ENCODE data around the gene SLC1A7.

Gene SLC1A7

DNA sequence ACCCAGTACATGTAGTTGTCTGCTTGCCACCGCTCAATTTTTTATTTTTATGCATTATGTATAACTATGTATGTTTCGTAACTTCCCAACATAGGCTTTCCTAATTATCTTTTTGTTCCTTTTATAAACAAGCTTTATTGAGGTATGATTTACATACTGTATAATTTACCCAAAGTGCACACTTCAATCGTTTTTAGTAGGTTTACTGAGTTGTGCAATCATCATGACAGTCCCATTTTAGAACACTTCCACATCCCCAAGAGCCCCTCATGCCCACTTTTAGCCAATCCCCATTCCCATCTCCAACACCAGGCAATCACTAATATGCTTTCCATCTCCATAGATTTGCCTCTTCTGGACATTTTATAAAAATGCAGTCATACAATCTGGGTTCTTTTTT is 14.3 kb upstream of the SLC1A7 start:
- no peak overlapping the region for H3K4me3 ChIP-seq (ENCODE audit: low read length)
- no peaks in the 10 kb centered on the region for H3K27me3 ChIP-seq (ENCODE audit: control insufficient read depth, insufficient read depth, low read length)
- H3K4me2 ChIP-seq (ENCODE audit: low read length), result no peak overlapping the region
- H3K36me3 ChIP-seq (ENCODE audit: insufficient read depth, low read length), result no peaks in the 10 kb centered on the region
- H3K9ac ChIP-seq (ENCODE audit: low read depth, low read length), result no peak overlapping the region
- no peaks in the 10 kb centered on the region for H3K4me1 ChIP-seq (ENCODE audit: control insufficient read depth, insufficient read depth, low read length)
- H3K9me3 ChIP-seq (replicated peaks; ENCODE audit: low read length), result no peaks in the 10 kb centered on the region

DNA sequence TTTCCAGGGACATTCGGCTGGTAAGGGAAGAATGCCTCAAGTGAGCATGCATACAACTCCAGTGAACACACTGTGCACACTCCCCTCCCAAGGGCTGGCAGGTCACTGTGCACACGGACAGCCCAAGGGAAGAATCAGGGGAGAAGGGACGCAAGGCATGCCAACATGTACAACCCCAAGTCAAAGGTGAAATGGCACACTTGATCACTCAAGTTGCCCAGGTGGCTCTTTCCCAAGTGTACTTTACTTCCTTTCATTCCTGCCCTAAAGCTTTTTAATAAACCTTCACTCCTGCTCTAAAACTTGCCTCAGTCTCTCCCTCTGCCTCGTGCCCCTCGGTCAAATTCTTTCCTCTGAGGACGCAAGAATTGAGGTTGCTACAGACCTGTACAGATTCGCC is 13.5 kb upstream of the SLC1A7 start:
- no peaks in the 10 kb centered on the region for H3K9me3 ChIP-seq (replicated peaks; ENCODE audit: low read length)
- no peak overlapping the region for H3K4me3 ChIP-seq (ENCODE audit: low read length)
- no peaks in the 10 kb centered on the region for H3K36me3 ChIP-seq (ENCODE audit: insufficient read depth, low read length)
- H3K4me1 ChIP-seq (ENCODE audit: control insufficient read depth, insufficient read depth, low read length), result no peaks in the 10 kb centered on the region
- no peaks in the 10 kb centered on the region for H3K27me3 ChIP-seq (ENCODE audit: control insufficient read depth, insufficient read depth, low read length)
- H3K9ac ChIP-seq (ENCODE audit: low read depth, low read length), result no peak overlapping the region
- H3K4me2 ChIP-seq (ENCODE audit: low read length), result no peak overlapping the region

DNA sequence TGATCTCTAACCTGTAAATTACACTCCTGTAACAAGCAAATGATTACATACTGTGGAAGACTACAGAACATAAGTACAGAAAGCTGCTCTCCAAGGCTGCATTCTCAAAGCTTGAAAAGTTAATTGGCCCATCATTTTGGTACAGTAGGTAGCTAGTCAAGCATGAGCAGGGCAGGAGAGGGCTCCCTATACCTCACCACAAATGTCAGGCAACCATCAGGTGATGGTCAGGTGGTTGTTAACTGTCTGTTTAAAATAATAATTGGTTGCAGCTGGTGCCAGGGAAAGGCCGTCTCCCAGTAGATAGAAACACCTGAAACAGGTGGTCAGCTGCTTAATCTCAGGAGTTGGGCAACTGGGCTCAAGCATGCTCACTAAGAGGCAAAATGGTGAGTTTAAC is 13.1 kb upstream of the SLC1A7 start:
- H3K4me2 ChIP-seq (ENCODE audit: low read length), result no peak overlapping the region
- no peak overlapping the region for H3K9ac ChIP-seq (ENCODE audit: low read depth, low read length)
- H3K9me3 ChIP-seq (replicated peaks; ENCODE audit: low read length), result no peaks in the 10 kb centered on the region
- no peaks in the 10 kb centered on the region for H3K4me1 ChIP-seq (ENCODE audit: control insufficient read depth, insufficient read depth, low read length)
- no peak overlapping the region for H3K4me3 ChIP-seq (ENCODE audit: low read length)
- H3K36me3 ChIP-seq (ENCODE audit: insufficient read depth, low read length), result no peaks in the 10 kb centered on the region
- no peaks in the 10 kb centered on the region for H3K27me3 ChIP-seq (ENCODE audit: control insufficient read depth, insufficient read depth, low read length)

DNA sequence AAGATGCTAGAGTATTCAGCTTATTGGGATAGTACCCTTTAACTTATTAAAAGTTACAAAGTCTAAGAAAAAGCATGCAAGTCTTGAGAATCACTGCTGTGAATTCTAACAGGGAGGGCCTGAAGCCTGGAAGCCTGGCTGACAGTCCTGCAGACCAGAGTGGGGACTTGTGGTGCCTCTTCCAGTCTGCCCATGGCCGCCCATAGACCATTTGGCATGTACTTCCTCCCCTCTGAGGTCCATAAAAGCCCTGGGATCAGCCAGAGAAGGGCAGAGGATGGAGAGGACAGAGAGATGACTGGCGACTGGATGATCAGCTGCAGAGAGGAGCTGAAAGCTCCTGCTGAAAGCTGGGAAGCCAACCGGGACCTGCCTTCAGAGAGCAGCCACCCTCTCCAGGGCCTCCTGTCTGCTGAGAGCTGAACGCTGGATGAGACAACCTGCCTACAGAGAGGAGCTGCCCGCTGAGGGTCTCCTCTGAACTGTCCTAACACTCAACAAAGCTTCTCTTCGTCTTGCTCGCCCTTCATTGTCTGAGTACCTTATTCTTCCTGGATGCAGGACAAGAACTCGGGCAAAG is 12.5 kb upstream of the SLC1A7 start:
- no peak overlapping the region for H3K4me2 ChIP-seq (ENCODE audit: low read length)
- H3K4me1 ChIP-seq (ENCODE audit: control insufficient read depth, insufficient read depth, low read length), result no peaks in the 10 kb centered on the region

DNA sequence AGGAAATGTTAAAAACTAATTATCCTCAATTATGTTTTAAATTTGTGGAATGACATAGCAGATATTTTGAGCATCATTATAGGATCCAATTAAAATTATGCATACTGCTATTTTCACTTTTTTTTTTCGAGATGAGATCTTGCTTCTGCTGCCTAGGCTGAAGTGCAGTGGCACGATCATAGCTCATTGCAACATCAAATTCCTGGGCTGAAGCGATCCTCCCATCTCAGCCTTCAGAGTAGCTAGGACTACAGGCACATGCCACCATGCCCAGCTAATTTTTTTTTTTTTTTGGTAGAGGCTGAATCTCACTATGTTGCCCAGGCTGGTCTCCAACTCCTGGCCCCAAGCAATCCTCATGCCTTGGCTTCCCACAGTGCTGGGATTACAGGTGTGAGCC is 11.3 kb upstream of the SLC1A7 start:
- H3K9ac ChIP-seq (ENCODE audit: low read depth, low read length), result no peak overlapping the region
- no peaks in the 10 kb centered on the region for H3K27me3 ChIP-seq (ENCODE audit: control insufficient read depth, insufficient read depth, low read length)

More for the DNA sequence above, 12.5 kb upstream of the SLC1A7 start:
- no peak overlapping the region for H3K9ac ChIP-seq (ENCODE audit: low read depth, low read length)
- H3K27me3 ChIP-seq (ENCODE audit: control insufficient read depth, insufficient read depth, low read length), result no peaks in the 10 kb centered on the region
- no peaks in the 10 kb centered on the region for H3K9me3 ChIP-seq (replicated peaks; ENCODE audit: low read length)
- H3K4me3 ChIP-seq (ENCODE audit: low read length), result no peak overlapping the region
- no peaks in the 10 kb centered on the region for H3K36me3 ChIP-seq (ENCODE audit: insufficient read depth, low read length)

DNA sequence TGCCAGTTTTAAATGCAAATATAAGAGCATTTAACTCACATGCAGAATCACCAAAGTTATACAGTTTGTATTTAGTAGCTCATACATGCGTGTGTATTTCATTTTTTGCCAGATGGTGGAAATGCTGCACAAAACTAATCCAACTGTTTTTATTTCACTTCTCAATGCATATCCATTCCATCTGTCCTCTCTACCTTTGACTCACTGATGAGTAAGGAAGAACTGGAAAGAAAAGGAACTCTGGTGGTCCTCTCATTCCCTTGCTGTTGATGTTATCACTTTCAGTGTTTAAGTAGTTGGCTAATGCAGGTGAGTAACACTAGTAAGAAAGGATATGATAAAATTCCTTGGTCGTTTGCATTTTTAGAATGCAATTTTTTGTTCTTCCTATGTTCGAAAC is 5.7 kb upstream of the SLC1A7 start:
- no peak overlapping the region for H3K4me3 ChIP-seq (ENCODE audit: low read length)

More for the DNA sequence above, 11.3 kb upstream of the SLC1A7 start:
- no peaks in the 10 kb centered on the region for H3K4me1 ChIP-seq (ENCODE audit: control insufficient read depth, insufficient read depth, low read length)
- no peaks in the 10 kb centered on the region for H3K36me3 ChIP-seq (ENCODE audit: insufficient read depth, low read length)
- no peaks in the 10 kb centered on the region for H3K9me3 ChIP-seq (replicated peaks; ENCODE audit: low read length)
- no peak overlapping the region for H3K4me2 ChIP-seq (ENCODE audit: low read length)
- H3K4me3 ChIP-seq (ENCODE audit: low read length), result no peak overlapping the region

DNA sequence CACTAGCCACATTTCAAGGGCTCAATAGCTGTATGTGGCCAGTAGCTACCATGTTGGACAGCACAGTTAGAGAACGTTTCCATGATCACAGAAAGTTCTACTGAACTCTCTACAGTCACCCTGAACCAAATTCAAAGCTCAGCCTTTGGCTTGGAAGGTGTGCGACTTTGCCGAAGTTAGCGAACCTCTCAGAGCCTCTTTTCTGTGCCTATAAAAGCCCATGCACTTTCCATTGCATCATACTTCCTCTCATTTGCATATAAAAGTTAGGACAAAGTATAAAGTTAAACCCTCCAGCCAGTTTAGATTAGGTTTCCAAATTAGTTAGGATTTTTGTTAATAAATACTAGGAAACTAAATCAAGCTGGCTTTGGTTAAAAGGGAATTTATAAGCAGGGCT is 4.7 kb upstream of the SLC1A7 start:
- H3K9ac ChIP-seq (ENCODE audit: low read depth, low read length), result no peak overlapping the region
- no peaks in the 10 kb centered on the region for H3K9me3 ChIP-seq (replicated peaks; ENCODE audit: low read length)
- peaks cover 28% of the 10 kb centered on the region for H3K4me1 ChIP-seq (ENCODE audit: control insufficient read depth, insufficient read depth, low read length)
- H3K27me3 ChIP-seq (ENCODE audit: control insufficient read depth, insufficient read depth, low read length), result no peaks in the 10 kb centered on the region
- no peak overlapping the region for H3K4me3 ChIP-seq (ENCODE audit: low read length)
- no peak overlapping the region for H3K4me2 ChIP-seq (ENCODE audit: low read length)
- H3K36me3 ChIP-seq (ENCODE audit: insufficient read depth, low read length), result no peaks in the 10 kb centered on the region

More for the DNA sequence above, 5.7 kb upstream of the SLC1A7 start:
- Histone ChIP-seq H3K4me1 (ENCODE audit: control insufficient read depth, insufficient read depth, low read length) (peaks cover 28% of the 10 kb centered on the region), H3K36me3 (ENCODE audit: insufficient read depth, low read length) (no peaks in the 10 kb centered on the region), H3K27me3 (ENCODE audit: control insufficient read depth, insufficient read depth, low read length) (no peaks in the 10 kb centered on the region), H3K9me3 (replicated peaks; ENCODE audit: low read length) (no peaks in the 10 kb centered on the region), H3K4me2 (ENCODE audit: low read length) (no peak overlapping the region), H3K9ac (ENCODE audit: low read depth, low read length) (no peak overlapping the region)

DNA sequence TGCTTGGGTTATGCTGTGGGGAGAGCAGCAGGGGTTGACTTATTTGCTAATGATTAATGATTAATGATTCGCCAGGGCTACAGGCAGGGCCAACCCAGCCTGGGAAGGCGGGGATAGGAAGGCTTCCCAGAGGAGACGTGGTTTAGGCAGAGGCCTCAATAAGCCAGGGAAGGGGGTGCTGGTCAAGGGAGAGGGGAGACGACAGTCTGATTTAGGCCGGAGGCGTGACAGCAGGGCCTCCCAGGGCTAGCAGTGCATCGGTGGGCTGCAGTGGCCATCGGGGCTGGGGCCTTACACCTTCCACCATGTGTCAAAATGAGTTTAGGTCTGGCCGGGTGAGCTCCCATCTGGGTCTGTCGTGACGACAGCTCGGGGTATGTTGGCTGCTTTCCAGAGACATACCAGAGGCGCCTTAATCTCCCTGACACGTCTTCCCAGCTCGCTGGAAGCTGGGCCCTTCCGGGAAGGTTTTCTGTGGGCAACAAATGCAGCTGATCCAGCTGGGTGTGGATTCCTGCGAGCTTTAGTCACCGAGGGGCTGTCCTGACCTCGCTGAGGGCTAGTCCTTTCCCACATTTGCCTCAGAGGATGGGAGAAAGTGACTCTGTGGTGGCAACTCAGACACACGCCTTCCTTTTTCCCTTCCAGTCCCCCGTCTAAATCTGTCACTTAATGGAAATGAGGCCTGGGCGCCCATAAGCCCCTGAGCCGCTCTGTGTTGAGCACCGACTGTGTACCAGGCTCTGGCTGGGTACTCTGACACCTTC is 3.7 kb upstream of the SLC1A7 start:
- Histone ChIP-seq H3K4me3 (ENCODE audit: low read length) (peak overlapping the region; percentile 38), H3K9me3 (replicated peaks; ENCODE audit: low read length) (no peaks in the 10 kb centered on the region), H3K27me3 (ENCODE audit: control insufficient read depth, insufficient read depth, low read length) (no peaks in the 10 kb centered on the region), H3K36me3 (ENCODE audit: insufficient read depth, low read length) (no peaks in the 10 kb centered on the region), H3K4me1 (ENCODE audit: control insufficient read depth, insufficient read depth, low read length) (peaks cover 28% of the 10 kb centered on the region), H3K4me2 (ENCODE audit: low read length) (peak overlapping the region; percentile 71), H3K9ac (ENCODE audit: low read depth, low read length) (peak overlapping the region; percentile 72)

DNA sequence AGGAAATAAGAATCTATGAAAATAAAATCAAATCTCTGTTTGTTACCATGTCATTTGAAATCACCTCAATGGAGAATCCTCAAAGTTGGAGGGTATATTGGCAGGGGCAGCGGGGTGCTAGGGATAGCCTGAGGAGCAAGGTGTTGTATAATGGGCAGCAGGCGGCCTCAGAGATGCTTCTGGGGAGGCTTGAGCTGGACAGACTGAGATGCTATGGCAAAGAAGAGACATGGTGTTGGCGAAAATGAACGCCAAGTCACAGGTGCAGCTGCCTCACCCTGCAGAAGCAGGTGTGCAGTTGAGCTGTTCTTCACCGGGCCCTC is 3.1 kb upstream of the SLC1A7 start:
- Histone ChIP-seq H3K4me3 (ENCODE audit: low read length) (peak overlapping the region; percentile 38), H3K4me1 (ENCODE audit: control insufficient read depth, insufficient read depth, low read length) (peaks cover 28% of the 10 kb centered on the region), H3K9ac (ENCODE audit: low read depth, low read length) (peak overlapping the region; percentile 65)

DNA sequence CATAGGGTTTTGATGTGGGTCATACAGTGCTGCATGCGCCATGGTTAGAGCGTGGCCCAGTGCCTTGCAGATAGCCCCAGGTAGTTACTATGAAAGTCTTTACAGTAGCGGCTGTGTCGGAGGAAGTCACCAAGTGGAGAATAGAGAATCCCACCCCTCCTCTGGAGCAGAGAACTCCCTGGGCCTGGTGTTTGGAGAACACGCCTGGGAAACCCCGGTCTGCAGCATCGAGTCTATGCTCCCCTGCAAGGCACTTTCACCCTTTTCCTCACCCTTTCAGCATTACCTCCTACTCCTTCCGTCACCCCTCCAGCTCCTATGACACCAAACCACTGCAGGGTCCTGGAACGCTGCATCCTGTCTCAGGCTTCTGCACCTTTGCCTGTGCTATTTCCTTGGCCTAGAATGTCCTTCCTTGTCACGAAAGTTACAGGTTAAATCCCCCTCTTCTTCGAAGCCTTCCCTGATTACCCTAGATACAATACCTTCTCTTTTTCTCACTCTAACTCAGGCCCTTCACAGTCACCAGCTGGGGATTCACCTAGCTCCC is 2.7 kb upstream of the SLC1A7 start:
- Histone ChIP-seq H3K4me1 (ENCODE audit: control insufficient read depth, insufficient read depth, low read length) (peaks cover 32% of the 10 kb centered on the region), H3K9me3 (replicated peaks; ENCODE audit: low read length) (no peaks in the 10 kb centered on the region), H3K9ac (ENCODE audit: low read depth, low read length) (no peak overlapping the region), H3K4me3 (ENCODE audit: low read length) (no peak overlapping the region), H3K27me3 (ENCODE audit: control insufficient read depth, insufficient read depth, low read length) (no peaks in the 10 kb centered on the region), H3K4me2 (ENCODE audit: low read length) (no peak overlapping the region), H3K36me3 (ENCODE audit: insufficient read depth, low read length) (no peaks in the 10 kb centered on the region)

More for the DNA sequence above, 3.1 kb upstream of the SLC1A7 start:
- peak overlapping the region; percentile 71 for H3K4me2 ChIP-seq (ENCODE audit: low read length)
- H3K27me3 ChIP-seq (ENCODE audit: control insufficient read depth, insufficient read depth, low read length), result no peaks in the 10 kb centered on the region
- no peaks in the 10 kb centered on the region for H3K9me3 ChIP-seq (replicated peaks; ENCODE audit: low read length)
- H3K36me3 ChIP-seq (ENCODE audit: insufficient read depth, low read length), result no peaks in the 10 kb centered on the region

DNA sequence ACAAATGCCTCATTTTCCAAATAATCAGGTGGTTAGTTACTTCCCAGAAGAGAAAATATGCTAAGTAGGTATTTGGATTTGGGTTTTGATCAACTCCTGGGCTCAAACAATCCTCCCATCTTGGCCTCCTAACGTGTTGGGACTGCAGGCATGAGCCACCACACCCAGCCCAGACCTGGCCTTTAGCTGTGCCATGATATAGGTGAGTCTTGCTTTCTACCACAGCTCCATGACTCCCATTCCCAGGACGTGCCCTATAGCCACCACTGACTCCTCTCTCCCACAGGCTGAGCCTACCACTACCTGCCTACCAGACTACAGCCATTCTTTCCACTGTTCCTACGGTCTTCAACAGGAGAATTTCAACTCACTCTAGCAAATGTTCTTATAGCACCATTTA is 1.8 kb upstream of the SLC1A7 start:
- Histone ChIP-seq H3K4me1 (ENCODE audit: control insufficient read depth, insufficient read depth, low read length) (peaks cover 40% of the 10 kb centered on the region), H3K4me2 (ENCODE audit: low read length) (no peak overlapping the region), H3K9ac (ENCODE audit: low read depth, low read length) (no peak overlapping the region), H3K9me3 (replicated peaks; ENCODE audit: low read length) (no peaks in the 10 kb centered on the region), H3K4me3 (ENCODE audit: low read length) (no peak overlapping the region), H3K36me3 (ENCODE audit: insufficient read depth, low read length) (no peaks in the 10 kb centered on the region), H3K27me3 (ENCODE audit: control insufficient read depth, insufficient read depth, low read length) (no peaks in the 10 kb centered on the region)

DNA sequence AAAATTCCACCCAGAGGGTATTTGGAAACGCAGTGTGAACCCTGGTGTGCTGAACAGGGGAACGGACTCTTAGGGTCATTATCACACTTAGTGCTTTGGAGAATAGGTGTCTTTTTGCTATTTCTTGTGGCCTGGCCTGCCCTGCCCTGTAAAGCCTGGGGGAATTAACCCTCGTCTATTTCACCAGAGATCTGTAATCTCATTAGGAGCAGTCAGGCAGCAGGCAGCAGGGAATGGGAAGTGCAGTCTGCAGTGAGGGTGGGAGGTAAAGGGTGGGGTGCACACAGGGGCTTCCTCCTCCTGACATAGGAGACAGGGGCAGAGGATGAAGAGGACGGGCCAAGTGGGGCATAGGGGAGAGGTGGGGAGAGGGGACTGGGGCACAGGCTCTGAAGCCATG is 1.1 kb upstream of the SLC1A7 start:
- H3K9me3 ChIP-seq (replicated peaks; ENCODE audit: low read length), result no peaks in the 10 kb centered on the region
- H3K4me3 ChIP-seq (ENCODE audit: low read length), result no peak overlapping the region
- H3K4me2 ChIP-seq (ENCODE audit: low read length), result no peak overlapping the region
- H3K9ac ChIP-seq (ENCODE audit: low read depth, low read length), result no peak overlapping the region
- no peaks in the 10 kb centered on the region for H3K27me3 ChIP-seq (ENCODE audit: control insufficient read depth, insufficient read depth, low read length)
- peaks cover 40% of the 10 kb centered on the region for H3K4me1 ChIP-seq (ENCODE audit: control insufficient read depth, insufficient read depth, low read length)
- H3K36me3 ChIP-seq (ENCODE audit: insufficient read depth, low read length), result no peaks in the 10 kb centered on the region
